DND-41 (cell line): Measurements from ENCODE around the gene DNAI7.

Source experiments
- CTCF ChIP-seq: IDR thresholded peaks from 2 replicates; pipeline ENCODE4 v1.5.1; 2012; ENCODE audit warnings: borderline replicate concordance, low read length, moderate library complexity, mild to moderate bottlenecking; ENCODE audit not compliant: poor library complexity, severe bottlenecking; ENCODE audit errors: extremely low read depth
- EZH2 ChIP-seq: IDR thresholded peaks from 3 replicates; pipeline ENCODE4 v1.6.1; 2012; ENCODE audit warnings: borderline replicate concordance, low read depth, mild to moderate bottlenecking, moderate library complexity, low read length, inconsistent platforms; ENCODE audit not compliant: severe bottlenecking

GRCh38 chr12:25115677-25116076 is 79.3 kb downstream of the DNAI7 start:
- no peak for TF ChIP-seq CTCF
- TF ChIP-seq EZH2 = no peak
